Natural killer cell (primary cell): ENCODE data around the gene DALRD3. TPM values are rescaled to one million over a fixed set of nuclear protein-coding genes. Genes with fewer than 3 reads are reported as not detected.

Experiments used
- ATAC-seq, 3 donors: fragments of 150-1000 bp in 2 of 3; fragments of 200-7000 bp in 1 of 3; cut with Tn5 transposase; 1 replicate in 1 of 3; 2 replicates in 2 of 3; pipeline ENCODE4 v1.10.0; 2021; ENCODE audit warnings: mild to moderate bottlenecking in 2 of 3, moderate library complexity in 2 of 3
- DNase-seq, 2 donors: peaks; one replicate each; pipeline versions ENCODE4 v3.0.0 to v3.0.0-alpha.2; 2013 to 2021; ENCODE audit warnings: mixed read lengths in 1 of 2
- H3K27ac ChIP-seq: one replicate; pipeline ENCODE4 v1.5.1; 2013; ENCODE audit warnings: mild to moderate bottlenecking, low read length
- H3K27me3 ChIP-seq: one replicate; pipeline ENCODE4 v1.6.1; 2013; ENCODE audit warnings: low read length; ENCODE audit not compliant: control insufficient read depth, insufficient read depth
- H3K36me3 ChIP-seq: one replicate; pipeline ENCODE4 v1.6.1; 2013; ENCODE audit warnings: low read length; ENCODE audit not compliant: control insufficient read depth, insufficient read depth
- H3K4me1 ChIP-seq: one replicate; pipeline ENCODE4 v1.6.1; 2013; ENCODE audit warnings: low read length; ENCODE audit not compliant: control insufficient read depth, insufficient read depth
- H3K4me3 ChIP-seq: one replicate; pipeline ENCODE4 v1.5.1; 2013; ENCODE audit warnings: low read length
- H3K9me3 ChIP-seq: one replicate; pipeline ENCODE4 v1.6.1; 2013; ENCODE audit warnings: low read length; ENCODE audit not compliant: control insufficient read depth, insufficient read depth
- H3K27ac Mint-ChIP-seq, 2 donors: one replicate each; pipeline ENCODE4 v1.8.0; 2022; ENCODE audit warnings: mild to moderate bottlenecking in 2 of 2, mixed read lengths in 2 of 2, moderate library complexity in 1 of 2
- H3K27me3 Mint-ChIP-seq, 2 donors: one replicate each; pipeline ENCODE4 v1.8.0; 2022; ENCODE audit warnings: low read depth in 2 of 2, mixed read lengths in 2 of 2
- H3K36me3 Mint-ChIP-seq: one replicate; pipeline ENCODE4 v1.8.0; 2022; ENCODE audit warnings: mixed read lengths
- H3K4me1 Mint-ChIP-seq, 2 donors: one replicate each; pipeline ENCODE4 v1.8.0; 2022; ENCODE audit warnings: mixed read lengths in 2 of 2
- H3K4me3 Mint-ChIP-seq: one replicate; pipeline ENCODE4 v1.8.0; 2022; ENCODE audit warnings: mild to moderate bottlenecking, moderate library complexity, mixed read lengths
- H3K9me3 Mint-ChIP-seq, 2 donors: one replicate each; pipeline ENCODE4 v1.8.0; 2022; ENCODE audit warnings: mixed read lengths in 2 of 2
- CTCF ChIP-seq: fragments of 200-600 bp; IDR thresholded peaks from one replicate; pipeline ENCODE4 v1.8.0; 2022; ENCODE audit warnings: antibody characterized with exemption
- WGBS: methylation state at CpG from one replicate; pipeline ENCODE4 v1.1.7; 2013; ENCODE audit warnings: missing lambda C conversion rate; ENCODE audit not compliant: insufficient coverage; 5-methylcytosine and 5-hydroxymethylcytosine counted together
- intact Hi-C: fragments of 100-400 bp; cut with micrococcal nuclease; formaldehyde crosslinking; loops from one replicate; pipeline ENCODE4 v1.14.2; 2022
- total RNA-seq, 4 donors: library from RNA; stranded (reverse); fragments of 120-200 nt in 1 of 4; gene quantifications; one replicate each; pipeline versions ENCODE4 v1.2.3 to v1.2.4, GENCODE V29; 2013 to 2022

Gene DALRD3
- total RNA-seq, 3 donors from 2014 or later (not counting 1 experiment from before 2014, with no cell fraction given), result 16.8 to 20.1 (median 18.0) TPM

- Mint-ChIP-seq H3K36me3 (peaks cover 8% of the 10 kb centered on the region), H3K27ac (no peak overlapping the region), H3K27me3 (no peaks in the 10 kb centered on the region), H3K4me3 (no peak overlapping the region), H3K9me3 (no peaks in the 10 kb centered on the region), H3K4me1 (no peaks in the 10 kb centered on the region)
- whole genome bisulfite sequencing, result 86% methylated on average over 4 of the region's 4 CpGs
- H3K9me3 ChIP-seq, result no peaks in the 10 kb centered on the region
- H3K4me1 ChIP-seq, result no peaks in the 10 kb centered on the region
- no peak for ATAC-seq
- no peak overlapping the region for H3K4me3 ChIP-seq
- DNase-seq, result no peak
- H3K27me3 ChIP-seq, result no peaks in the 10 kb centered on the region
- intact Hi-C loops, result no loop called here
- H3K36me3 ChIP-seq, result peaks cover 73% of the 10 kb centered on the region
- no peak for TF ChIP-seq CTCF
- H3K27ac ChIP-seq, result no peak overlapping the region
These were observed 38.1 kb downstream of the DALRD3 start for GRCh38 chr3:48980295-48980694.

GRCh38 chr3:48979451-48979850 lies 38.9 kb downstream of the DALRD3 start:
- no peak for TF ChIP-seq CTCF

GRCh38 chr3:48974076-48974864 lies 44.1 kb downstream of the DALRD3 start:
- intact Hi-C loops, result no loop called here
- Histone ChIP-seq H3K36me3 (peaks cover 85% of the 10 kb centered on the region), H3K4me3 (no peak overlapping the region), H3K4me1 (no peaks in the 10 kb centered on the region), H3K9me3 (no peaks in the 10 kb centered on the region), H3K27ac (no peak overlapping the region), H3K27me3 (no peaks in the 10 kb centered on the region)
- Mint-ChIP-seq H3K9me3 (no peaks in the 10 kb centered on the region), H3K27ac (no peak overlapping the region), H3K4me3 (no peak overlapping the region), H3K4me1 (no peaks in the 10 kb centered on the region), H3K36me3 (peaks cover 19% of the 10 kb centered on the region), H3K27me3 (no peaks in the 10 kb centered on the region)
- ATAC-seq, result no peak
- WGBS, result 80% methylated on average over 10 of the region's 10 CpGs
- TF ChIP-seq CTCF, result no peak
- DNase-seq, result no peak

More at GRCh38 chr3:48979451-48979850, 38.9 kb downstream of the DALRD3 start:
- H3K36me3 ChIP-seq, result peaks cover 78% of the 10 kb centered on the region
- DNase-seq (no peak), ATAC-seq (no peak)
- intact Hi-C loops, result no loop called here
- peaks cover 8% of the 10 kb centered on the region for H3K36me3 Mint-ChIP-seq
- no peak overlapping the region for H3K4me3 ChIP-seq
- no peak overlapping the region for H3K27ac Mint-ChIP-seq
- no peaks in the 10 kb centered on the region for H3K4me1 ChIP-seq
- H3K4me3 Mint-ChIP-seq, result no peak overlapping the region
- 100% methylated on average over 3 of the region's 3 CpGs for WGBS
- H3K27me3 ChIP-seq, result no peaks in the 10 kb centered on the region
- H3K27me3 Mint-ChIP-seq, result no peaks in the 10 kb centered on the region
- no peak overlapping the region for H3K27ac ChIP-seq
- no peaks in the 10 kb centered on the region for H3K4me1 Mint-ChIP-seq
- no peaks in the 10 kb centered on the region for H3K9me3 Mint-ChIP-seq
- no peaks in the 10 kb centered on the region for H3K9me3 ChIP-seq

- Histone ChIP-seq H3K4me3 (no peak overlapping the region), H3K27me3 (no peaks in the 10 kb centered on the region), H3K36me3 (peaks cover 80% of the 10 kb centered on the region), H3K9me3 (no peaks in the 10 kb centered on the region), H3K27ac (no peak overlapping the region), H3K4me1 (no peaks in the 10 kb centered on the region)
- peaks cover 15% of the 10 kb centered on the region for H3K36me3 Mint-ChIP-seq
- no peaks in the 10 kb centered on the region for H3K27me3 Mint-ChIP-seq
- peaks cover 14 to 16% of the 10 kb centered on the region in 2 donors for H3K4me1 Mint-ChIP-seq
- H3K27ac Mint-ChIP-seq, result no peak overlapping the region
- ATAC-seq (no peak), DNase-seq (no peak)
- no peaks in the 10 kb centered on the region for H3K9me3 Mint-ChIP-seq
- 92% methylated on average over 6 of the region's 6 CpGs for WGBS
- no peak overlapping the region for H3K4me3 Mint-ChIP-seq
- intact Hi-C loops, result no loop called here
- TF ChIP-seq CTCF, result no peak
These were observed 47.8 kb downstream of the DALRD3 start for GRCh38 chr3:48970586-48970985.
